ENCODE measurements around the gene KAZN. TPM values are rescaled to one million over a fixed set of nuclear protein-coding genes. Genes with fewer than 3 reads are reported as not detected.

The KAZN gene
- total and polyA plus RNA-seq, 2 of the 8 experiments (the other 6 are each of a cell fraction or from before 2014, with no cell fraction given) = 3.7 to 11.8 TPM

DNA sequence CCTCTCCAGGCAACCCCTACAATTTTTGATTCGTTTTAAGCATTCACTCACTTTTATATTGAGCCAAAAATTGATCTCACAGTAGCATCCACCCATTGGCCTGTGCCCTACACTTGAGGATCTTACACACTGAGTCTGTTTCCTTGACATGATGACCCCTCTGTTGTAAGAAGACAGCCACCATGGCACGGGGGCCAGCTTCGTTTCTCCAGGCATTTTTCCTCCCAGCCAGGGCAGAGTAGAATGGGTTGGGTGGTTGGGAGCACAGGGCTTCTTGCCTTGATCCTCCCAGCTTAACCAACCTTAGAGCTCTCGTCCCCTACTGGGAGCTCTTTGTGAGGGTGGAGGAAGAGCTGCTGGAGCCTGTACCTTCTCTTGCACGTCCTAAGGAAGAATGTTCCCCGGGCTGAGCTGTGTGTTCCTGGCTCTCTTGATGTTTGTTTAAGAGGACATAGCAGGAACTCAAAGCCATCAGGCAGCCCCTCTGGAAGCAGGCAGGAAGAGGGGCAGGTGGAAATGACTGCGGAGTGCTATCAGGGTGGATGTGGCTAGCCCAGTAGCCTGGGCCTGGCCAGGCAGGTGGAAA is 341.9 kb downstream of the KAZN start:
- FAIRE-seq = no peak
- H4K8ac ChIP-seq (ENCODE audit: extremely low read depth, insufficient read depth, low read length) = no peak overlapping the region
- ChIA-PET CTCF (ENCODE audit: partially characterized antibody) (interaction anchor here (0.9 to 2.2 kb wide), 7 partner anchors 8 to 182 kb away, joined by 3 to 7 read pairs (median 3); no protein-coding TSS in a partner anchor), POLR2A (ENCODE audit: partially characterized antibody) (no interaction called here)
- no peak overlapping the region for H3K4ac ChIP-seq (replicated peaks; ENCODE audit: insufficient read length, low read depth, low read length)
- no peak overlapping the region for H2AFZ ChIP-seq (ENCODE audit: low read length)
- H4K20me1 ChIP-seq (replicated peaks in 1 of 2; ENCODE audit: control insufficient read depth in 1 of 2, insufficient read depth in 2 of 2, low read length in 2 of 2) = peaks cover 4 to 7% of the 10 kb centered on the region in 2 experiments
- DNase-seq (ENCODE audit: low read depth in 1 of 2, low spot score in 2 of 2) = no peak
- H3K23ac ChIP-seq (ENCODE audit: insufficient read length) = no peak overlapping the region
- no peaks in the 10 kb centered on the region for H3K9me3 ChIP-seq (ENCODE audit: insufficient read depth in 2 of 2, low read depth in 1 of 2, low read length in 1 of 2)
- no peak overlapping the region; the same call in 1 of the 2 replicates for H2BK20ac ChIP-seq (ENCODE audit: low read length)
- H2AK5ac ChIP-seq (ENCODE audit: low read depth, low read length) = no peak overlapping the region; the same call in 1 of the 2 replicates
- H3K79me1 ChIP-seq (ENCODE audit: low read depth, low read length) = no peaks in the 10 kb centered on the region
- peaks cover 2% of the 10 kb centered on the region; the same call in 1 of the 2 replicates for H3K23me2 ChIP-seq (ENCODE audit: low read depth, low read length)
- H3K36me3 ChIP-seq (ENCODE audit: control insufficient read depth in 2 of 4, insufficient read depth in 4 of 4, low read length in 3 of 4) = no peaks in the 10 kb centered on the region
- H2BK5ac ChIP-seq (ENCODE audit: low read depth, low read length) = no peak overlapping the region
- no peak overlapping the region for H2BK12ac ChIP-seq (ENCODE audit: low read depth, low read length)
- no peak overlapping the region for H3K4me3 ChIP-seq (ENCODE audit: extremely low read depth in 1 of 4, insufficient read depth in 2 of 4, low read depth in 3 of 4, low read length in 4 of 4)
- no peak overlapping the region for H3K9ac ChIP-seq (replicated peaks in 1 of 4; ENCODE audit: extremely low read depth in 1 of 4, low read depth in 3 of 4, low read length in 3 of 4)
- no peak overlapping the region for H2BK15ac ChIP-seq (ENCODE audit: low read length)
- no peak overlapping the region for H4K91ac ChIP-seq (replicated peaks; ENCODE audit: insufficient read length, low read length)
- no peak overlapping the region for H3K27ac ChIP-seq (ENCODE audit: low read depth, low read length)
- peaks cover 4 to 20% (median 9%) of the 10 kb centered on the region in 4 experiments for H3K4me1 ChIP-seq (replicated peaks in 1 of 4; ENCODE audit: control insufficient read depth in 3 of 4, insufficient read depth in 4 of 4, low read length in 3 of 4)
- WGBS, 2 experiments (ENCODE audit: extremely low coverage in 1 of 2, insufficient coverage in 1 of 2, insufficient read length in 1 of 2, insufficient replicate concordance in 2 of 2, low coverage in 1 of 2, low lambda C conversion rate in 2 of 2, missing lambda C conversion rate in 1 of 2) = 78% methylated on average over 7 of the region's 7 CpGs; no CpG with 5 or more reads in 1 of the 2 experiments
- H2BK120ac ChIP-seq (replicated peaks; ENCODE audit: low read depth, low read length) = no peak overlapping the region
- H3K79me2 ChIP-seq (ENCODE audit: control insufficient read depth in 1 of 2, insufficient read depth in 2 of 2, low read length in 2 of 2) = no peaks in the 10 kb centered on the region
- H3K18ac ChIP-seq (ENCODE audit: extremely low read depth, low read length) = no peak overlapping the region
- no peak overlapping the region for H4K5ac ChIP-seq (ENCODE audit: insufficient read length, low read depth, low read length)
- H3K14ac ChIP-seq (ENCODE audit: insufficient read length) = no peak overlapping the region
- no peaks in the 10 kb centered on the region for H3K27me3 ChIP-seq (replicated peaks in 1 of 4; ENCODE audit: control insufficient read depth in 3 of 4, extremely low read depth in 1 of 4, insufficient read depth in 3 of 4, low read length in 3 of 4)
- H3K56ac ChIP-seq (replicated peaks; ENCODE audit: insufficient read length, low read depth, low read length) = no peak overlapping the region
- no peak overlapping the region for H3K4me2 ChIP-seq (ENCODE audit: insufficient read depth in 1 of 2, low read depth in 2 of 2, low read length in 2 of 2)
- no peak for TF ChIP-seq CREB1 (IDR thresholded peaks at IDR 0.05)
- TF ChIP-seq GTF2F1 (IDR thresholded peaks at IDR 0.05; ENCODE audit: borderline replicate concordance, low read depth, low read length) = no peak
- no peak for TF ChIP-seq ATF2 (IDR thresholded peaks at IDR 0.05; ENCODE audit: low read length)
- no peak for TF ChIP-seq JUN (IDR thresholded peaks at IDR 0.05; ENCODE audit: low read depth, low read length)
- TF ChIP-seq SIN3A (conservative IDR thresholded peaks at IDR 0.05 in 1 of 2, IDR thresholded peaks at IDR 0.05 in 1 of 2; ENCODE audit: low read depth in 1 of 2, low read length in 2 of 2) = no peak
- TF ChIP-seq SIRT6 (IDR thresholded peaks at IDR 0.05; ENCODE audit: low read length) = no peak
- no peak for TF ChIP-seq CHD2 (IDR thresholded peaks at IDR 0.05; ENCODE audit: low read length)
- TF ChIP-seq CBX8 (IDR thresholded peaks at IDR 0.05; ENCODE audit: borderline replicate concordance, low read depth, low read length) = no peak
- TF ChIP-seq CHD1 (IDR thresholded peaks at IDR 0.05; ENCODE audit: low read depth, low read length) = no peak
- no peak for TF ChIP-seq ZNF274 (IDR thresholded peaks at IDR 0.05; ENCODE audit: borderline replicate concordance, extremely low read depth, low read length)
- TF ChIP-seq TAF7 (optimal IDR thresholded peaks at IDR 0.05; ENCODE audit: borderline replicate concordance, low read depth, low read length) = no peak
- TF ChIP-seq NRF1 (IDR thresholded peaks at IDR 0.05; ENCODE audit: low read depth, low read length) = no peak
